ENCODE measurements around the gene CMTR1.
"Not testable (repeated sequence)": the region's sequence is repeated elsewhere in the genome, so short reads cannot be mapped to it uniquely, and the experiment has no call there.

The CMTR1 gene

GRCh38 chr6:37442416-37443215 lies 9.6 kb downstream of the CMTR1 start:
- H3K36me3 ChIP-seq (ENCODE audit: control insufficient read depth, insufficient read depth, low read length): no peaks in the 10 kb centered on the region
- peaks cover 38% of the 10 kb centered on the region for H3K4me1 ChIP-seq (ENCODE audit: control insufficient read depth, insufficient read depth, low read length)
- H3K4me3 ChIP-seq (ENCODE audit: low read length): no peak overlapping the region
- no peaks in the 10 kb centered on the region for H3K27me3 ChIP-seq (ENCODE audit: control insufficient read depth, insufficient read depth, low read length)
- no peaks in the 10 kb centered on the region for H3K9me3 ChIP-seq (ENCODE audit: control insufficient read depth, low read length)
- H3K9ac ChIP-seq (ENCODE audit: low read length): no peak overlapping the region

- not testable (repeated sequence) for H3K36me3 ChIP-seq (ENCODE audit: control insufficient read depth, insufficient read depth, low read length); H3K9ac ChIP-seq (ENCODE audit: low read length); H3K27me3 ChIP-seq (ENCODE audit: control insufficient read depth, insufficient read depth, low read length); H3K9me3 ChIP-seq (ENCODE audit: control insufficient read depth, low read length); H3K4me3 ChIP-seq (ENCODE audit: low read length)
- H3K4me1 ChIP-seq (ENCODE audit: control insufficient read depth, insufficient read depth, low read length): peaks cover 33% of the 10 kb centered on the region
Observed at GRCh38 chr6:37443216-37443542, 10.2 kb downstream of the CMTR1 start.

DNA sequence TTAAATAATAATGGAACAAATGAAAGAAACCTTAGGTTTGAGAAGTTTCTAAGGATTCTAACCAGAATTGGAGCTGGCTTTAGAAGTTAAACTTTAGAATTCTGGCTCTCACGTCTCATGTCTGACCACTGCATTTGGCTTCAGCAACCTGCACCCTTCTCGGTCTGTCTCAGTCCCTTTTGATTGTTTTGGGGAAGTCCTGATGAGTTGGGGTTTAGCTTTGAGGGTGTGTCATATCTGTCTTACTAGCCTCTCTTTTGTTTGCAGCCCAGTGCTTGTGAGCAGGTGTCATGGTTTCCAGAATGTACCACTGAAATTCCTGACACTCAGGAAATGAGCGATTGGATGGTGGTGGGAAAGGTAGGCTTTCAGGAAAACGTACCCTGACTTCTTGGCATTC lies 17.0 kb downstream of the CMTR1 start:
- H3K27me3 ChIP-seq (ENCODE audit: control insufficient read depth, insufficient read depth, low read length): no peaks in the 10 kb centered on the region
- peaks cover 4% of the 10 kb centered on the region for H3K4me1 ChIP-seq (ENCODE audit: control insufficient read depth, insufficient read depth, low read length)
- H3K9me3 ChIP-seq (ENCODE audit: control insufficient read depth, low read length): no peaks in the 10 kb centered on the region
- H3K4me3 ChIP-seq (ENCODE audit: low read length): no peak overlapping the region
- no peaks in the 10 kb centered on the region for H3K36me3 ChIP-seq (ENCODE audit: control insufficient read depth, insufficient read depth, low read length)
- H3K9ac ChIP-seq (ENCODE audit: low read length): no peak overlapping the region

GRCh38 chr6:37451441-37452193 lies 18.6 kb downstream of the CMTR1 start:
- H3K36me3 ChIP-seq (ENCODE audit: control insufficient read depth, insufficient read depth, low read length): no peaks in the 10 kb centered on the region
- no peaks in the 10 kb centered on the region for H3K9me3 ChIP-seq (ENCODE audit: control insufficient read depth, low read length)
- peaks cover 4% of the 10 kb centered on the region for H3K4me1 ChIP-seq (ENCODE audit: control insufficient read depth, insufficient read depth, low read length)
- no peaks in the 10 kb centered on the region for H3K27me3 ChIP-seq (ENCODE audit: control insufficient read depth, insufficient read depth, low read length)
- no peak overlapping the region for H3K9ac ChIP-seq (ENCODE audit: low read length)
- H3K4me3 ChIP-seq (ENCODE audit: low read length): no peak overlapping the region

DNA sequence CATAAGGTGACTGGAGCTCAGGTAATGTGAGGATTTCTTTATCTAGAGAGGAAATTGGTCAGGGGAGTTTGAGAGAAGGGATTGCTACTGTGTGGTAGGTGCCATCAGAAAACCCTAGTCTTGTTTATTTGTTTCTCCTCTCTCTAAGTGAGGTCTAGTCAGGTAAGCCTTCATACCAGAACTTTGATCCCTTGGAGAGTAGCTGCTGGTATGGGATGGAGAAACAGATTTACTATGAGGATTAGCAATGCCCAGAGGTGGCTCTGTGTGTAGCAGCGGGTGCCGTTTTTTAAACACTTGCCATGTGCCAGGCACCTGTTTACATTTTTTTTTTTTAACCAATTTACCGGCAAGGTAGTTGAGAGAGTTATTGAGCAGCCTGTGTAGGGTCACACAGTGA lies 19.5 kb downstream of the CMTR1 start:
- Histone ChIP-seq H3K36me3 (ENCODE audit: control insufficient read depth, insufficient read depth, low read length) (no peaks in the 10 kb centered on the region), H3K4me1 (ENCODE audit: control insufficient read depth, insufficient read depth, low read length) (peaks cover 4% of the 10 kb centered on the region), H3K27me3 (ENCODE audit: control insufficient read depth, insufficient read depth, low read length) (no peaks in the 10 kb centered on the region), H3K4me3 (ENCODE audit: low read length) (no peak overlapping the region), H3K9ac (ENCODE audit: low read length) (no peak overlapping the region), H3K9me3 (ENCODE audit: control insufficient read depth, low read length) (no peaks in the 10 kb centered on the region)

GRCh38 chr6:37454420-37455140 lies 21.6 kb downstream of the CMTR1 start:
- H3K9me3 ChIP-seq (ENCODE audit: control insufficient read depth, low read length): no peaks in the 10 kb centered on the region
- no peaks in the 10 kb centered on the region for H3K27me3 ChIP-seq (ENCODE audit: control insufficient read depth, insufficient read depth, low read length)
- H3K9ac ChIP-seq (ENCODE audit: low read length): no peak overlapping the region
- H3K36me3 ChIP-seq (ENCODE audit: control insufficient read depth, insufficient read depth, low read length): no peaks in the 10 kb centered on the region
- H3K4me3 ChIP-seq (ENCODE audit: low read length): no peak overlapping the region
- H3K4me1 ChIP-seq (ENCODE audit: control insufficient read depth, insufficient read depth, low read length): peaks cover 4% of the 10 kb centered on the region

GRCh38 chr6:37456126-37456525 lies 23.1 kb downstream of the CMTR1 start:
- Histone ChIP-seq H3K27me3 (ENCODE audit: control insufficient read depth, insufficient read depth, low read length) (no peaks in the 10 kb centered on the region), H3K9me3 (ENCODE audit: control insufficient read depth, low read length) (no peaks in the 10 kb centered on the region), H3K9ac (ENCODE audit: low read length) (no peak overlapping the region), H3K36me3 (ENCODE audit: control insufficient read depth, insufficient read depth, low read length) (no peaks in the 10 kb centered on the region), H3K4me3 (ENCODE audit: low read length) (no peak overlapping the region), H3K4me1 (ENCODE audit: control insufficient read depth, insufficient read depth, low read length) (peaks cover 4% of the 10 kb centered on the region)

DNA sequence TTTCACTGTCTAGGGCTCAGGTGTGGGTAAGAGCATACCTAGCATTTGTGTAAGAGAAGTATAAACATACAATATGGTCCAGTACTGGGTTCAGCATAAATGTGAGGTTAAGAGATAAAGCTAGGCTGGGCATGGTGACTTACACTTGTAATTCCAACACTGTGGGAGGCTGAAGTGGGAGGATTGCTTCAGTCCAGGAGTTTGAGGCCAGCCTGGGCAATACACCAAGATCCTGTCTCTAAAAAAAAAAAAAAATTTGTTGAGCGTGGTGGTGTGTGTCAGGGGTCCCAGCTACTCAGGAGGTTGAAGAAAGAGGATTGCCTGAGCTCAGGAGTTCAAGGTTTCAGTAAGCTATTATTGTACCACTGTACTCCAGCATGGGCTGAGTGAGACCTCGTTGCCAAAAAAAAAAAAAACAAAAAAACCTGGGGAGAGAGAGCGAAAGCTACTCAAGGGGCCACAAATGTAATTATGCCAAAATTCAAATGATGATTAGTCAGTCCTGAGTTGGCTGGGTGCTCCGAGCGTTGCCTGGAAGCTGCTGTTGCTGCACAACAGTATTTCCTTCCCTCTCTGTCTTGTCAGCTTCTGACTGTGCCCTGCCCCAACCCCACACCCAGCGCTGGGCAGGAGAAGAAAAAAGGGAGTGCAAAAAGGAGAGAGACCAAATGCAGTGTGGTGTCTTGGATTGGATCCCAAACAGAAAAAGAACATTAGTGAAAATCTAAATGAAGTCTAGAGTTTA lies 24.0 kb downstream of the CMTR1 start:
- H3K9ac ChIP-seq (ENCODE audit: low read length): no peak overlapping the region
- no peaks in the 10 kb centered on the region for H3K27me3 ChIP-seq (ENCODE audit: control insufficient read depth, insufficient read depth, low read length)
- peaks cover 4% of the 10 kb centered on the region for H3K36me3 ChIP-seq (ENCODE audit: control insufficient read depth, insufficient read depth, low read length)
- no peak overlapping the region for H3K4me3 ChIP-seq (ENCODE audit: low read length)
- H3K9me3 ChIP-seq (ENCODE audit: control insufficient read depth, low read length): no peaks in the 10 kb centered on the region
- H3K4me1 ChIP-seq (ENCODE audit: control insufficient read depth, insufficient read depth, low read length): peaks cover 4% of the 10 kb centered on the region

DNA sequence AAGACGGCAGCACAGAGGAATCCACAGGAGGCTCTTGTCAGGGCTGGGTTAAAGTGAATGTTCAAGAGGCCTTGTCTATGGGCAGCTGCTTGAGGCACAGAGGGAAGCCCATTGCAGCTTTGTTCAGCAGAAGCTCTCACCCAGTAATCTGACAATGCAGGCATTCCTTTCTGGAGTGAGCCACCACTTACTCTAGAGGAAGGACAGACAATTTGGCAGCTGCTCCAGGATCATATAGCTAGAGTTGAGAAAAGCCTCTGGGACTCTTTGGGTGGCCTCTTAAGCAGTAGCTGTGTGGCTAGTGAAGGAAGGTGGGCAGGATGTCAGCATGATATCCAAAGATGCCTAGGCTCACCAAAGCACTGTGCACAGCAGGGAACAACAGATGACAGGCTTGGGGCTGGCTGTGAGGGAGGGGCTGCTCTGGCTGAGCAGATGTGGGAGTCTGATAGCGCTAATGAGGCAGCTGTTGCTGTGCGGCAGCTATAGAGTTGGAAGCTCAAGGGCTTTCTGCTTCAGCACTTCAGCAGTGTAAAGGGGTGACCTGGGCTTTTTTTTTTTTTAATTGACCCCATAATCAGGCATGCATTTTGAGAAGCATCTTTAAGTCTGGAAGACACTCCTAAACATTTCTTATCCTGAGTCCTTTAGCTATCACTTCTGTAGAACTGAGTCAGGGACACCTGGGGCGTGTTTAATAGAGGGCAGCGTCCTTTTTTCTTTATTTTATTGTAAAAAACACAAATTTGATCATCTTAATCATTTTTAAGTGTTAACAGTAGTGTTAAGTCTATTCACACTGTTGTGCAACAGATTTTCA lies 27.2 kb downstream of the CMTR1 start:
- no peak overlapping the region for H3K4me3 ChIP-seq (ENCODE audit: low read length)
- no peaks in the 10 kb centered on the region for H3K27me3 ChIP-seq (ENCODE audit: control insufficient read depth, insufficient read depth, low read length)
- peaks cover 14% of the 10 kb centered on the region for H3K36me3 ChIP-seq (ENCODE audit: control insufficient read depth, insufficient read depth, low read length)
- H3K4me1 ChIP-seq (ENCODE audit: control insufficient read depth, insufficient read depth, low read length): no peaks in the 10 kb centered on the region
- H3K9ac ChIP-seq (ENCODE audit: low read length): no peak overlapping the region
- no peaks in the 10 kb centered on the region for H3K9me3 ChIP-seq (ENCODE audit: control insufficient read depth, low read length)

DNA sequence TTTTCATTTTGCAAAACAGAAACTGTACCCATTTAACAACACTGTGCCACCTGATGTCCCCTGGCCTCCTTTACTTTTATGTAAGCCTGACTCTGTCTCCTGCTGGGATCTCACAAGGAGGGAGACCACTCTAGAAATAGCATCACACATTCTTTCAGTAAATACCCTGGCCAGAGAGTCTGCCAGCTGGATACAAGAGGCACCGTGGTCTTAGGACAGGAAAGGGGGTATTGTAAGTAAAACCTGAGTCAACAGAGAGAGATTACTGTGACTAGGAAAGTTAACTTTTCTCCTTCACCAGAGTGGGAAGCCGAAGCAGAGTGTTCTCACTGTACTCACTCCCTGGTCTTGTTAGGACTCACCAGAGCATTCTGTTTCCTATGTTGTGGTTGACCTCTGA lies 27.8 kb downstream of the CMTR1 start:
- Histone ChIP-seq H3K4me3 (ENCODE audit: low read length) (no peak overlapping the region), H3K36me3 (ENCODE audit: control insufficient read depth, insufficient read depth, low read length) (peaks cover 14% of the 10 kb centered on the region), H3K27me3 (ENCODE audit: control insufficient read depth, insufficient read depth, low read length) (no peaks in the 10 kb centered on the region), H3K9me3 (ENCODE audit: control insufficient read depth, low read length) (no peaks in the 10 kb centered on the region), H3K4me1 (ENCODE audit: control insufficient read depth, insufficient read depth, low read length) (no peaks in the 10 kb centered on the region), H3K9ac (ENCODE audit: low read length) (no peak overlapping the region)

GRCh38 chr6:37463110-37463509 lies 30.1 kb downstream of the CMTR1 start:
- Histone ChIP-seq H3K4me1 (ENCODE audit: control insufficient read depth, insufficient read depth, low read length) (no peaks in the 10 kb centered on the region), H3K4me3 (ENCODE audit: low read length) (no peak overlapping the region), H3K9me3 (ENCODE audit: control insufficient read depth, low read length) (no peaks in the 10 kb centered on the region), H3K27me3 (ENCODE audit: control insufficient read depth, insufficient read depth, low read length) (no peaks in the 10 kb centered on the region), H3K9ac (ENCODE audit: low read length) (no peak overlapping the region), H3K36me3 (ENCODE audit: control insufficient read depth, insufficient read depth, low read length) (peaks cover 14% of the 10 kb centered on the region)
